Mesangial cell (primary cell): ENCODE measurements around the gene WDR76. TPM values are rescaled to one million over a fixed set of nuclear protein-coding genes. Genes with fewer than 3 reads are reported as not detected.

ENCODE experiments used
- total RNA-seq: library from RNA; depleted of rRNA; stranded (reverse); fragments of >200 nt; gene quantifications from 2 replicates; pipeline ENCODE4 v1.2.3, GENCODE V29; 2015

The WDR76 gene
- 2.9 and 16.5 TPM in 2 replicates for total RNA-seq

GRCh38 chr15:43826508-43827341, at the start of gene WDR76:
TSS of gene WDR76 (plus strand) at chr15:43827002. CDS start at chr15:43827033, 31 bp downstream.

GRCh38 chr15:43791993-43792760, 34.6 kb upstream of the WDR76 start, which contains the start of gene SERF2:
TSS of gene SERF2 (plus strand) at chr15:43792320. CDS start at chr15:43792377, 57 bp downstream.

GRCh38 chr15:43799945-43800285, 26.9 kb upstream of the WDR76 start, which contains the start of gene SERINC4:
TSS of gene SERINC4 (minus strand) at chr15:43800220. CDS start at chr15:43799986, 234 bp downstream.

GRCh38 chr15:43800286-43801141, 26.3 kb upstream of the WDR76 start, which contains the start of gene HYPK:
TSS of gene HYPK (plus strand) at chr15:43800599. CDS start at chr15:43800623, 24 bp downstream.

GRCh38 chr15:43824302-43825246, 2.2 kb upstream of the WDR76 start, which contains the start of gene MFAP1:
TSS of gene MFAP1 (minus strand) at chr15:43824690. CDS start at chr15:43824569, 121 bp downstream.

Other genes starting within 250 kb of the WDR76 start
- gene PPIP5K1, start 236.8 kb upstream of the WDR76 start, total RNA-seq, result 14.6 and 27.9 TPM in 2 replicates
- 0.89 TPM in 1 of 2 replicates, not detected in the other for gene CKMT1B, start 233.0 kb upstream of the WDR76 start, total RNA-seq
- not detected in 2 replicates for gene STRC, start 208.2 kb upstream of the WDR76 start, total RNA-seq
- gene CATSPER2, start 178.2 kb upstream of the WDR76 start, total RNA-seq, result 0.25 and 0.33 TPM in 2 replicates
- gene CKMT1A, start 133.1 kb upstream of the WDR76 start, total RNA-seq, result 0.63 TPM in 1 of 2 replicates, not detected in the other
- 138 and 196 TPM in 2 replicates for gene PDIA3, start 80.6 kb upstream of the WDR76 start, total RNA-seq
- gene ELL3, start 50.0 kb upstream of the WDR76 start, total RNA-seq, result 1.8 and 3.0 TPM in 2 replicates
- gene SERF2, start 34.7 kb upstream of the WDR76 start, total RNA-seq, result 666 and 979 TPM in 2 replicates
- not detected in 2 replicates for gene SERINC4, start 26.8 kb upstream of the WDR76 start, total RNA-seq
- 2.3 and 14.7 TPM in 2 replicates for gene HYPK, start 26.4 kb upstream of the WDR76 start, total RNA-seq
- 10.1 and 10.6 TPM in 2 replicates for gene MFAP1, start 2.3 kb upstream of the WDR76 start, total RNA-seq